GM10266 (cell line): Measurements from ENCODE around the gene PSG6.
"Not testable (repeated sequence)": the region's sequence is repeated elsewhere in the genome, so short reads cannot be mapped to it uniquely, and the experiment has no call there.

Source experiments
- DNase-seq: peaks from one replicate; pipeline ENCODE4 v3.0.0; 2012; ENCODE audit errors: extremely low spot score
- TF ChIP-seq, protein P1 (sequence below): IDR thresholded peaks from 2 replicates; pipeline ENCODE4 v1.5.1; 2012; ENCODE audit warnings: mild to moderate bottlenecking, low read depth; ENCODE audit not compliant: control insufficient read depth, insufficient read depth; ENCODE audit errors: missing control alignments

PSG6 gene

DNA sequence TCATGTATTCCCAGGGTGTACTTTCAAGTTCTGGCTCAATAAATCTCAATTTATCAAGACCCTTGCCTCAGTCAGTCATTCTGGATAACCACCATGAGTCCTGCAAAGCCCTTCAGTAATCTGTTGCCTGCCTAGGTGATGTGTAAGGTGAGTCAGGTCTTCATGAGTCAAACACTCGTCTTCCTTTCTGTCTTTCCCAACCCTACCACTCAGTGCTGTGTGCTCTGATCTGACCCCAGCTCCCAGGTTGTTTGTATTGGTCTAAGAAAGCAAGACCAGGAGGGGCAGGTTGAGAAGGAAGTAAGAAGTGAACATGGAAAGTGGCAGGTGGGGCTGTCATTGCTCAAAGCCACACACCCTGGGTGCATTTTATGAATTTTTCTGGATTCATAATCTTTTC, 20.0 kb downstream of the PSG6 start:
- not testable (repeated sequence) for DNase-seq

DNA sequence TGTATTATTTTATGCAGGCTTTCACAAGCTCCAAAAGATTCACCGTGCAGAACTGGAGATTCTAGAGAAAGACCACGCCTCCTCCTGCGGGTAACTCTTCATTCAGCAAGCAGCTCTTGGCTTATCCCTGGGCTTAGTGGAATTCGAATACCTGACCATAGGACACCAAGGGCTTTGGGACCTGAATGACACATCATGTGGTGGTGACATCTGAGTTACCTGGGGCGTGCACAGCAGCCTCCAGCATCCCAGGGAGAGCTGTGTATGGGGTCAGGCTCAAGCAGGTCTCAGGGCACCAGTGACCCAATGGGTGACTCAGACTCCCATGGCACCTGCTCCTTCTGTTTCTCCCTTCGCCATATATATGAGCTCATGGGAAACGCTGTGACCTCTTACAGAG, 27.2 kb downstream of the PSG6 start:
- not testable (repeated sequence) for DNase-seq

GRCh38 chr19:42887876-42888445, 29.7 kb downstream of the PSG6 start:
- DNase-seq: not testable (repeated sequence)

DNA sequence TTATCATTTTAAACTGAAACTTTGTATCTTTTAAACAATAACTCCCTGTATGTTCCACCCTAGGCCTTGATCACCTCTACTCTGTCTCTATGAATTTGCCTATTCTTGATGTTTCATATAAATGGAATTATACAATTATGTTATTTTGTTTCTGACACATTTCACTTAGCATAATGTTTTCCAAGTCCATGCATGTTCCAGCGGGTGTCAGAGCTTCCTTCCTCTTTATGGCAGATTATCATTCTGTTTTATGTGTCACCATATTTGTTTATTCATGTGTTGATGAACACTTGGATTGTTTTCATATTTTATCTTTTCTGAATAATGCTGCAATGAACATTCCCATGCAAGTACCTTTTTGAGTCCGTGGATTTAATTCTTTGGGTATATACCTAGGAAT, 35.0 kb downstream of the PSG6 start:
- not testable (repeated sequence) for DNase-seq

- DNase-seq: not testable (repeated sequence)
Observed at GRCh38 chr19:42882010-42882409, 35.7 kb downstream of the PSG6 start.

GRCh38 chr19:42881279-42881678, 36.4 kb downstream of the PSG6 start:
- TF ChIP-seq, protein P1, sequence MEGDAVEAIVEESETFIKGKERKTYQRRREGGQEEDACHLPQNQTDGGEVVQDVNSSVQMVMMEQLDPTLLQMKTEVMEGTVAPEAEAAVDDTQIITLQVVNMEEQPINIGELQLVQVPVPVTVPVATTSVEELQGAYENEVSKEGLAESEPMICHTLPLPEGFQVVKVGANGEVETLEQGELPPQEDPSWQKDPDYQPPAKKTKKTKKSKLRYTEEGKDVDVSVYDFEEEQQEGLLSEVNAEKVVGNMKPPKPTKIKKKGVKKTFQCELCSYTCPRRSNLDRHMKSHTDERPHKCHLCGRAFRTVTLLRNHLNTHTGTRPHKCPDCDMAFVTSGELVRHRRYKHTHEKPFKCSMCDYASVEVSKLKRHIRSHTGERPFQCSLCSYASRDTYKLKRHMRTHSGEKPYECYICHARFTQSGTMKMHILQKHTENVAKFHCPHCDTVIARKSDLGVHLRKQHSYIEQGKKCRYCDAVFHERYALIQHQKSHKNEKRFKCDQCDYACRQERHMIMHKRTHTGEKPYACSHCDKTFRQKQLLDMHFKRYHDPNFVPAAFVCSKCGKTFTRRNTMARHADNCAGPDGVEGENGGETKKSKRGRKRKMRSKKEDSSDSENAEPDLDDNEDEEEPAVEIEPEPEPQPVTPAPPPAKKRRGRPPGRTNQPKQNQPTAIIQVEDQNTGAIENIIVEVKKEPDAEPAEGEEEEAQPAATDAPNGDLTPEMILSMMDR: peak; percentile 28
- DNase-seq: not testable (repeated sequence)

GRCh38 chr19:42880621-42881020, 37.1 kb downstream of the PSG6 start:
- not testable (repeated sequence) for DNase-seq

GRCh38 chr19:42879613-42880012, 38.1 kb downstream of the PSG6 start, which contains the start of gene PSG1:
TSS of gene PSG1 (minus strand) at chr19:42879713. CDS start at chr19:42879581, 132 bp downstream.
- no peak for DNase-seq
- TF ChIP-seq, protein P1: no peak

DNA sequence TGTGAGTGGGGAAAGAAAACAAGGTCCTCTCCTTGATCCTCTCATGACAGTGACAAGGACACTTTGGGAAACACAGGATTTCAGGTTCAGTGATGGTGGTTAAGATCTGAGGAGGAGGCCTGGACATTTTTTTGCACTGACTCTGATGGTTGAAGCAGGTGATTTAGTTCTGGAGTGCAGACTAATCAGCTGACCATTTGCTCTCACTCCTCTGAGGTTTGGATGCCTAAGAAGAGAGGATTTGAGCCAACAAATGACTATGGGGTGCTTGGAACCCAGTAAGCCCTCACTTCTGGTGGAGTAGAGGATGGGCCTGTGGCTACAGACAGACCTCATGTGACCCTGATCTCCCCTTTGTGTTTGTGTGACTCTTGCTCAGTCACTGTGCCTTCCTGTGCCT, 41.1 kb downstream of the PSG6 start:
- DNase-seq: not testable (repeated sequence)

DNA sequence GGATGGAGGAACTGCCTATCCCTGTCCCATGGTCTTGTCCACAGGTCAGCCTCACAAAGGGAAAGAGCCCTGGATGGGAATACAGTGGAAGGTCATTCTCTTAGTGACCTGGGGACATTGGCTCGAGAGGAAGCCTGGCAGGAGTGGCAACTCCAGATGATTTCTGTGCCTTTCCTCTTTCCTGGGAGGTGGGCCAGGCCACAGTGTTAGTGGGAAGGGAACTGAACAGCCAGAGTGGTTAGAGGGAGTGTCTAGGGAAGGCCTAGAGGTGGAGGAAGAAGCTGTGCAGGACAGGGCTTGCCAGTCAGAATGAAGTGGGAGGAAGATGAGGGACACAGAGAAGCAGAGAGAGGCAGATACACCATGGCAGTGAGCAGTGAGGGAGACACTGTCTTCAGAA, 41.8 kb downstream of the PSG6 start:
- DNase-seq: not testable (repeated sequence)

DNA sequence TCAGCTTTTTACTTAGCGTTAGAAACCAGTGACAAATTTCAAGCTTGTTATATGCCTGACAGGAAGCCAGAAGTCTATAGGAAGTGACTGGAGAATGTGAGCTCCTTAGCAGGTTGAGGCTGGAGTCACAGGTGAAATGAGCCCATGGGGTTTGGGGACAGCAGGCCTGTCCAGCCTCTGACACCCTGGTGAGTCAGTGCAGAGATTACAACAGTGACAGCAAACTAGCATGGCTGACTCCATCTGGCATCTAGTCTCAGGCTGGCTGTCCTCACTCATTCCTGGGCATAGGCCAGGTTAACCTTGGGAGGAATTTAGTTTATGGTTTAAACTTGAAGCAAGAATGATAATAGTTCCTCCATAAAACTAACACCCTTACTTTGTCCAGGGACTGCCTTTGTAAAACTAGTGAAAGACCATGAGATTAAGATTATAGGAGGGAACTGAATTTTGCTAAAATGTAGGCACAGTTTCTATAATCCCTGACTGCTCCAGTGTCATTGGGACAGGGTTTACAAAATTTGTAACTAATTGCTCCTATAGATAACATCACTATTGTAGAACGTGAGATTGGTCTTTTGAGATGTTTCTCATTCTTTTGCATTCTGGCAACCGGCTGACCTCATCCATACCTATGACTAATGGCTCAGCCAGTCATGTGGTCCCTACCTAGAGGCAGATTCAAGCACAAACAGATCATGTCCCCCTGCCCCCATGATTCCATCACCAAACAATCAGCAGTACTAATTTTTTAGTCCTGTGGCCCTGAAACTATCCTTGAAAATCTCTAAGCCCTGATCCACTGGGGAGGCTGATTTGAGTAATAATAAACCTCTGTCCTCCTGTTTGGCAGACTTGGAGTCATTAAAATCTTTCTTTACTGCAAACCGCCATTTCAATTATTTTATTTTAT, 42.5 kb downstream of the PSG6 start:
- DNase-seq: not testable (repeated sequence)

DNA sequence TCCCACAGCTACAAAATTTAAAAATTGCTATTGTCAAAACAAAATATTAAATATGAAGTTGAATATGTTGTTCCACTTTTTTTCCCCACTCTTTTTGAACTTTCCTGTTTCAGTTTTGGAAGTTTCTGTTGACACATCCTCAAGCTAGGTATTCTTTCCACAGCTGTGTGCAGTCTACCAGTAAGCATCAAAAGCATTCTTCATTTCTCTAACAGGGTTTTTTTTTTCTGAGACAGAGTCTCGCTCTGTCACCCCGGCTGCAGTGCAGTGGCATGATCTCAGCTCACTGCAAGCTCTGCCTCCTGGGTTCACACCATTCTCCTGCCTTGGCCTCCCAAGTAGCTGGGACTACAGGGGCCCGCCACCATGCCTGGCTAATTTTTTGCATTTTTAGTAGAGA, 43.6 kb downstream of the PSG6 start:
- not testable (repeated sequence) for DNase-seq

DNA sequence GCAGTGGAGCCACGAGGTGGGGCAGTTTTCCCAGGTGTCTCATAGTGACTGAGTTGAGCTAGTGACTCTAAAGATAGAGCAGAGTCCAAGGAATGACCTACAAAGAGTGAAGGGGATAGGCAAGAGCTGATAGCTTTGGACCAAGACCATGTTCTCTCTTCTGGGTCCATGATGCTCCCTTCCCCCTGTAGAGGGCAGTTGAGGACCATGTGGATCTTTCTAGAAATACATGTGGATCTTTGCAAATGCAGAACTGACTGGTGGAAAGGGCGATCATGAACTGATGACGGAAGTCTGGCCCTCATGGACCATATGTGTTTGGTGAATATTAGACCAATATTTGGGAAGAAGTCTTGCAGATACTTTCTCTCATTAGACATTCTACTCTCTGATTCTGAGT, 45.1 kb downstream of the PSG6 start:
- TF ChIP-seq, protein P1: no peak
- DNase-seq: no peak
